ENCODE measurements around the gene WDR5B.
"Not testable (repeated sequence)": the region's sequence is repeated elsewhere in the genome, so short reads cannot be mapped to it uniquely, and the experiment has no call there.

WDR5B gene

GRCh38 chr3:122374034-122374433 lies 41.8 kb downstream of the WDR5B start:
- DNase-seq: no peak

GRCh38 chr3:122366379-122366749 lies 49.5 kb downstream of the WDR5B start:
- no peak for DNase-seq

- DNase-seq: not testable (repeated sequence)
These were observed 50.1 kb downstream of the WDR5B start for GRCh38 chr3:122365582-122366378.

- no peak for DNase-seq
These were observed 50.8 kb downstream of the WDR5B start for GRCh38 chr3:122365073-122365472.

GRCh38 chr3:122364490-122364889 lies 51.4 kb downstream of the WDR5B start:
- DNase-seq: no peak
